Tibial artery (tissue), 4 donors: ENCODE data around the gene ATAT1.

Source experiments
- DNase-seq, 2 donors: peaks; one replicate each; pipeline ENCODE4 v3.0.0-alpha.2; 2019
- H3K27ac ChIP-seq, 2 donors: fragments of 200-600 bp; sonication (generic) in 1 of 2; 1 replicate in 1 of 2; 2 replicates in 1 of 2; pipeline ENCODE4 v1.5.1; 2018 to 2019; ENCODE audit warnings: mild to moderate bottlenecking in 1 of 2
- H3K27me3 ChIP-seq, 2 donors: fragments of 200-600 bp; sonication (generic) in 1 of 2; one replicate each; pipeline versions ENCODE4 v1.5.1 to v1.6.0; 2016 to 2019
- H3K36me3 ChIP-seq, 3 donors: fragments of 200-600 bp; sonication (generic) in 2 of 3; one replicate each; pipeline ENCODE4 v1.5.1; 2016 to 2019; ENCODE audit warnings: mild to moderate bottlenecking in 2 of 3
- H3K4me1 ChIP-seq, 4 donors: fragments of 200-600 bp; sonication (generic) in 2 of 4; 1 replicate in 3 of 4; 2 replicates in 1 of 4; pipeline ENCODE4 v1.5.1; 2016 to 2019
- H3K4me3 ChIP-seq, 2 donors: fragments of 200-600 bp; sonication (generic) in 1 of 2; 1 replicate in 1 of 2; 2 replicates in 1 of 2; pipeline ENCODE4 v1.5.1; 2018 to 2019; ENCODE audit warnings: mild to moderate bottlenecking in 2 of 2
- H3K9me3 ChIP-seq, 3 donors: fragments of 200-600 bp; sonication (generic) in 1 of 3; one replicate each; pipeline ENCODE4 v1.5.1; 2016 to 2019
- CTCF ChIP-seq, 2 experiments: fragments of 200-600 bp in 1 of 2; fragments of 450-650 bp in 1 of 2; IDR thresholded peaks; one replicate each; pipeline ENCODE4 v1.5.1; 2017 to 2019; ENCODE audit warnings: antibody characterized with exemption in 2 of 2, mild to moderate bottlenecking in 1 of 2, moderate library complexity in 1 of 2
- intact Hi-C: fragments of 100-400 bp; cut with DNase I; formaldehyde crosslinking; loops from one replicate; pipeline ENCODE4 v1.15.0; 2023; ENCODE audit warnings: low total_unique reads

The ATAT1 gene

DNA sequence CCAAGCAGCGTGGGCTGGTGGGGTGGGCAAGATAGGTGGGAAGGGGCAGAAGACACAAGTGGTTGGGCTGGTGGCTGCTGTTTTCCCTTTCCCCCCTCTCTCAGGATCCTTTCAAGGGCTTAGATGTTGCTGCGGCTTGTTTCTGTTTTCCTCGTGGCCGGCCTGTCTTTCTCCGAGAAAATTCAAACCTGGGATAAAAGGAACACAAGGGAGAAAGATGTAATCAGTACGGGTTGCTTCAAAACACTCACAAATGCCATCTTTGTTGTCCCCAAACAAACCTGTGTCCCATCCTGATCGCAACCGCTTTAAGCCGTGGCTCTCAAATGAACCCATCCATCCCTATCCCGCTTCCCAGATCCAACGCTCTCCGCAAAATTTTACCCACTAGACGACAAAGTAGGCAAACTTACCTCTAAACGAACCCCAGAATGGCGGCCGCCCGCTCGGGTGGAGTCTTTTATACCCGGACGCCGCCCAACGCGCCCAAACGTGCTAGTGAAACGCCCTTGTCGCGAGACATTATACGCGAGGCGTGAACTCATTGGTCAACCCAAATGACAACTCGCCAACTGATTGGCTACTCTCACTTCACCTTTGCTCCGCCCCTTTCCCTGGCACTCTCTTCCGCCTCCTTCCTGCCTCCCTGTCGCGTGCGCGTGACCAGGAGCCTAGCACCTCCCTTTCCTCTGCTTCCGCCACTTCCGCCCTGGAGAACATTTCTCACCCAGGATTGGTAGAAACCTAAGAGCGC lies 9.7 kb upstream of the ATAT1 start, which contains the start of gene PPP1R10:
Gene PPP1R10 (minus strand): TSS at position 433 of the 754 bp plus-strand sequence. CDS start 7,299 bp downstream, outside the sequence.
- Histone ChIP-seq H3K27me3 (no peaks in the 10 kb centered on the region), H3K9me3 (no peaks in the 10 kb centered on the region), H3K4me3 (peak within 1 kb of the TSS; percentile 87 to 90), H3K4me1 (peaks cover 0 to 38% (median 30%) of the 10 kb centered on the region in 4 donors), H3K36me3 (peaks cover 38 to 40% (median 38%) of the 10 kb centered on the region in 3 donors), H3K27ac (peak within 1 kb of the TSS; percentile 96 to 98)
- intact Hi-C loops, result loop anchor here (5.0 kb wide), 2 partner anchors 60 to 105 kb away; partner anchors contain the start of genes GNL1, PRR3 and TUBB
- no peak for TF ChIP-seq CTCF (IDR thresholded peaks at IDR 0.05)
- DNase-seq, result peak; percentile 99 to 100

GRCh38 chr6:30617565-30618269 lies 9.0 kb upstream of the ATAT1 start, which contains the start of gene MRPS18B:
Gene MRPS18B (plus strand): TSS chr6:30617840. CDS start chr6:30617866, 26 bp downstream.
- peak; percentile 98 to 99 for DNase-seq
- H3K36me3 ChIP-seq, result peaks cover 40 to 47% (median 45%) of the 10 kb centered on the region in 3 donors
- peak within 1 kb of the TSS; percentile 96 to 98 for H3K27ac ChIP-seq
- intact Hi-C loops, result loop anchor here (5.0 kb wide), 2 partner anchors 60 to 105 kb away; partner anchors contain the start of genes GNL1, PRR3 and TUBB
- TF ChIP-seq CTCF (IDR thresholded peaks at IDR 0.05), result no peak
- H3K27me3 ChIP-seq, result no peaks in the 10 kb centered on the region
- no peaks in the 10 kb centered on the region for H3K9me3 ChIP-seq
- H3K4me1 ChIP-seq, result peaks cover 0 to 30% (median 27%) of the 10 kb centered on the region in 4 donors
- peak within 1 kb of the TSS; percentile 87 to 90 for H3K4me3 ChIP-seq

- peaks cover 46 to 54% (median 51%) of the 10 kb centered on the region in 3 donors for H3K36me3 ChIP-seq
- peak overlapping the region; percentile 96 to 98 for H3K27ac ChIP-seq
- peak overlapping the region; percentile 58 to 90 for H3K4me3 ChIP-seq
- no peak for TF ChIP-seq CTCF (IDR thresholded peaks at IDR 0.05)
- peaks cover 0 to 24% (median 21%) of the 10 kb centered on the region in 4 donors for H3K4me1 ChIP-seq
- DNase-seq, result no peak
- no peaks in the 10 kb centered on the region for H3K9me3 ChIP-seq
- intact Hi-C loops, result loop anchor here (5.0 kb wide), 2 partner anchors 61 to 104 kb away; partner anchors contain the start of genes GNL1, PRR3 and TUBB
- H3K27me3 ChIP-seq, result no peaks in the 10 kb centered on the region
Observed at GRCh38 chr6:30618270-30618797, 8.3 kb upstream of the ATAT1 start.

GRCh38 chr6:30619561-30619960 lies 7.1 kb upstream of the ATAT1 start:
- Histone ChIP-seq H3K4me1 (peaks cover 0 to 16% (median 11%) of the 10 kb centered on the region in 4 donors), H3K4me3 (no peak overlapping the region), H3K9me3 (no peaks in the 10 kb centered on the region), H3K36me3 (peaks cover 58 to 66% (median 63%) of the 10 kb centered on the region in 3 donors), H3K27ac (peak overlapping the region in 1 of 2 donors; percentile 98), H3K27me3 (no peaks in the 10 kb centered on the region)
- intact Hi-C loops, result loop anchor here (5.0 kb wide), 2 partner anchors 62 to 103 kb away; partner anchors contain the start of genes GNL1, PRR3 and TUBB
- no peak for TF ChIP-seq CTCF (IDR thresholded peaks at IDR 0.05)
- no peak for DNase-seq

GRCh38 chr6:30625511-30625910 lies 1.2 kb upstream of the ATAT1 start:
- no peak for TF ChIP-seq CTCF (IDR thresholded peaks at IDR 0.05)
- Histone ChIP-seq H3K27ac (no peak overlapping the region), H3K4me1 (peaks cover 0 to 23% (median 9%) of the 10 kb centered on the region in 4 donors)

More at GRCh38 chr6:30625511-30625910, 1.2 kb upstream of the ATAT1 start:
- no peak overlapping the region for H3K4me3 ChIP-seq
- no peak for DNase-seq
- intact Hi-C loops, result loop anchor here (10.0 kb wide), 1 partner anchor 49 kb away; the partner anchor contains the start of gene DHX16
- peaks cover 51 to 82% (median 63%) of the 10 kb centered on the region in 3 donors for H3K36me3 ChIP-seq
- H3K9me3 ChIP-seq, result no peaks in the 10 kb centered on the region
- no peaks in the 10 kb centered on the region for H3K27me3 ChIP-seq
